Stimulated activated CD4-positive, alpha-beta T cell treated with anti-CD3 and anti-CD28 coated beads, Interleukin-2, amount 100 ng/mL, for 24 hours (primary cell): Measurements from ENCODE around the gene ELMO1.
A peak's percentile ranks its signal among the peaks of the same experiment; 100 is the strongest.

Source experiments
- DNase-seq, 2 donors: peaks; one replicate each; pipeline ENCODE4 v3.0.0-alpha.2; 2020

Gene ELMO1

GRCh38 chr7:37462138-37462537, 13.5 kb upstream of the ELMO1 start:
- DNase-seq = no peak

GRCh38 chr7:37455081-37455480, 6.4 kb upstream of the ELMO1 start:
- no peak for DNase-seq

DNA sequence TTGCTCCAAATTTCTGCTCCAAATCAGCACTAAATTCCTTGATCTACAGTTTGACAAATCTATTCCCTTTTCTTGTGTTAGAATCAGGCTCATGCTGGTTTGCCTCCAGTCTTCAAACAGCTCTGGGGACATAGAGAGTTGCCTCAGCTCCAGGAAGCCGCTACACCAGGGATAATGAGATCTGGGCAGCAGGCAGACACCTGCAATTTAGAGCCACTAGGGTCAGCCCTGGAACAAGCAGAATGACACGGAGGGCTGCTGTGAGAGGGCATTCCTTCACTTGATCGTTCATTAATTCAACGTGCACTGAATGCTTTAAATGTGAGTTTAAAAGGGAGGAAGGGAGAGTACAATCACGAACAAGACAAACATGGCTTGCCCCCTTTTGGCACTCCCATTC, 3.7 kb upstream of the ELMO1 start:
- no peak for DNase-seq

GRCh38 chr7:37450035-37450434, 1.4 kb upstream of the ELMO1 start:
- DNase-seq = no peak

DNA sequence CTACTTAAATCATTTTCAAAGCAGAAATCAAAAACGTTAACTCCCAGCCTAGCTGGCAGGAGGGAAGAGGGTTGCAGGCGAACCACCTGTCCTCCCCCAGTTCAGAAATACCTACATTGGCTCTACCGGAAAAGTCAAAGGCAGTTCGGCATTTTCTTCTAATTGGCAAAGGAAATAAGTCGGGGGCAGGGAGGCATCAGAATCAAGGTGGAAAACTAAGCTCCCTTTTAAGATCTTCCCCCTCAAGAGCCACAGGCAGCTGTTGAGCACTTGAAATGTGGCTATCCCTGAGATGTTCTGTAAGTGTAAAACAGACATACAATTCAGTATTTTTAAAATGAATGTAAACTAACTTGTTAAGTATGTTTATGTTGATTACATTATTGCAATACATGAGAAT, 957 bp upstream of the ELMO1 start:
- no peak for DNase-seq

GRCh38 chr7:37448011-37448635, 541 bp downstream of the ELMO1 start:
- peak in 1 of 2 donors; percentile 50 for DNase-seq

DNA sequence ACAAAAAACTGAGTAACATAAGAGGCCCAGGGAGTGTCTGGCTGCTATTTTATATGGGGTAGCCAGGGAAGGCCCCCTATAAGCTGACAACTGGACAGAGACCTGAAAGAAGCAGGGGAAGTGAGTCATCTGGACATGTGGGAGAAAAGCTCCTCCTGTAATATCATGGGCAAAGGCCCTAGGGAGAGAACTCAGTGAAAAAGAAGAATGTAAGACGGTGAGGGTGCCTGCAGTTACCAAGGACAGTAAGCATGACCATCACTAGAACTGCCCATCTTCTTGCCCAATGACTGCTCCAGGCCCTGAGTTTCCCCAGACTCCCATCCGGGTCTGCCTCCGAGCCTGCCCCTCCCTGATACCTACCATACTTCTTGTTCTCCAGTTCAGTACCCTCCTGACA, 2.3 kb downstream of the ELMO1 start:
- DNase-seq = no peak

- DNase-seq = no peak
Measured at GRCh38 chr7:37445790-37446189, 2.9 kb downstream of the ELMO1 start.

- DNase-seq = no peak
Measured at GRCh38 chr7:37445064-37445723, 3.5 kb downstream of the ELMO1 start.

DNA sequence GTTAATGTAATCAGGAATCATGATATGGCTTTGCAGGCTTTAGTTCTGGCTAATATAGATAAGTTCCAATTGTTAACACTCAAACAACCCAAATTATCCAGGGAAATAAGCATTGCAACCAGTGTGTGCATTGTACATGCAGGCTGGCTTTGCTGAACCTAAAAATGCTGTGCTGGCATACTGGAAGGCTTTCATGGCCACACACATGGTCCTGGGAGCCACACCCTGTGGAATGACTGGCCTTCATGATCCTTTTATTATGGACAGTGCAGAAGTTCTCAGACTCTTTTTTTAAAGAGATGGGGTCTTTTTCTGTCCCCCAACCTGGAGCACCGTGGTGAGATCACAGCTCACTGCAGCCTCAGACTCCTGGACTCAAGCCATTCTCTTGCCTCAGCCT, 5.0 kb downstream of the ELMO1 start:
- no peak for DNase-seq

- no peak for DNase-seq
Measured at GRCh38 chr7:37442268-37442667, 6.4 kb downstream of the ELMO1 start.

DNA sequence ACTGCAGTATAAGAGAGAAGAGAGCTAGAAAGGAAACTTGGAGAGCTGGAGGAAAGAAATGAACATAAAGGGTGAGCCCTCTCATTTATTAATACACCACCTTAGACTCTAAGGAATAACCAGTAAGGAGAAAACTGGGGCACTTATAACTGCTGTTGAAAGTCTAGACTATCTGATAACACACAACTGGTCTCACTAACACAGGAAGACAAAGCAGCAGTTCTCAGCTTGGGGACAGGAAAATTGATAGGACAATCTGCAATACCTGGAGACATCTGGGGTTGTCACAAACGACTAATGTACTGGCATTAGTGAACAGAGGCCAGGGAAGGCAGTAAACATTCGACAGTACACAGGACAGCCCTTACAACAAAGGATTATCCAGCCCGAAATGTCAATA, 6.8 kb downstream of the ELMO1 start:
- no peak for DNase-seq

- no peak for DNase-seq
Measured at GRCh38 chr7:37441386-37441760, 7.3 kb downstream of the ELMO1 start.

- DNase-seq = peak; percentile 29 to 30
Measured at GRCh38 chr7:37440738-37441385, 7.8 kb downstream of the ELMO1 start.

- no peak for DNase-seq
Measured at GRCh38 chr7:37439653-37440026, 9.0 kb downstream of the ELMO1 start.

DNA sequence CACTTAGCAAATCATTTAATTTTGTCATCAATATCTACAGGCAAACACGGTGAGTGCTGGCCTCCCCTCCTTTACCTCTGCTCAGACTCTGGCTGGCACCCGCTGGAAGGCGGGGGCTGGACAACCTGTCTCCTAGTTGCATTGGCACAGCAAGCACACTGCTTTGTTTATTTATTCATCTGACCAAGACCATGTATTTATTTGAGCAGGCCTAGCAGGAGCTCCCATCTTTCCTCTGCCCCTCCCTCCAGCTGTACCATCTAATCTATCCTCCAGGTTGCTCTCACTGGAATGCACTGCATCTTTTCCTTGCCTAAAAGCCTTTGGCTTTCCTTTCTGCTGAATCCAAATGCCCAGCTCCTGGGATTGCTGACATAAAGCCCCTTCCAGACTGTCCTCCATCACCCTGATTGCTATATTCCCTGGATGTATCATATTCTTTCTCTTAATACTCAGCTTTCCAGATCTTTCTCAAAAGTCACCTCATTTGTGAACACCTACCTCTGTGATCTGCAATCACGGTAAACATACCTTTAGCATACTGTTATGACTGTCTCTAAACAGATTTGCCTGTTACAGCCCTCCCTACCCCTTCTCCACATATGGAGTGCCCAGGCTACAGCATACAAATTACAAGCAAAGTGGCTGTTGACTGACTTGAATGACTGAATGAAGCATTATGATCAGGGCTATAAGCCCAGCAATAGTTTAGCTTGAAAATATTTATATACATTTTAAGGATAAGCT, 9.6 kb downstream of the ELMO1 start:
- no peak for DNase-seq

- DNase-seq = no peak
Measured at GRCh38 chr7:37435156-37435855, 13.4 kb downstream of the ELMO1 start.

DNA sequence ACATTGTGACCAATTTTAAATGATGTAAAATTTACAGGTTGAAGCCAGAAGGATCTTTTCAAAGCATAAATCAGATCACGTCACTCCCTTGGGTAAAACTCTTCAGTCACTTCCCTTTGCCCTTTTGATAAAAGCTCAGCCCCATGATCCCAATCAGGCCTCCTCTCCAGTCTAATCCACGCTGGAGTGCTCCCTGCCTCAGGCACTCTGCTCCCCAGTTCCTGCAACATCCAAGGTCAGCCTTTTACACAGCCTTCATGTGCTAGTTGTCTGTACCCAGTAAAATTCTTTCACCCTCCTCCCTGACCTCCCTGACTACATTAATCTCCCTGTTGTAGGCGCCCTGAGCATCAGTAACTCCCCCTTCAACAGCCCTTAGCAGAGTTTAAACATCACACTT, 14.1 kb downstream of the ELMO1 start:
- no peak for DNase-seq

GRCh38 chr7:37433166-37433565, 15.5 kb downstream of the ELMO1 start:
- DNase-seq = no peak

DNA sequence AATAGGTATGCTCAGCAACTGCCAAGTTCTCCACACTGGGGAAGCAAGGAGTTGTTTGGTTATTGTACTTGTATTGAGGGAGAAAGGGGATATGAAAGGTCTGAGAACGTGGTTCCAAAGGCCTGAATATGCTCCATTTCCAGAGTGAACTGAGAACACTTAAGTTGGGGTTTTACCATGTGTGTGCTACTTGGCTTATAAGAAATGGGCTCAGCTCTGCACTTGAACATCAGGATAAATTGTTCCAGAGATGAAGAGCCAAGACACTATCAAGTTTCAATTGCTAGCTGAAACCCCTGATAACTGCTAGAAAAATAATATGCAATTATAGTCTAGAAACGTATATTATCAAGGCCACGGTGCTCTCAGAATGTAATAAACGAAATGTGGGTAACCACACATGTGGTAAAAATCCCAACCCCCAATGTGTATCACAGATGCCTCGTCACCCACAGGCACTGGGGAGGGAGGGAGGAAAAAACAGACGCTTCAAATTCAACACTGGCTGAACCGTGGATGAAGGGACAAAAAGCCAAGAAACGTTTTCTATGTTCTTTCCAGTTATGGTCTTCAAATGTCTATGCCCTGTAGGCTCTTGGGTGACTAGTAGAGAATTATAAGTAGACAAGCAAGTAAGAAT, 16.3 kb downstream of the ELMO1 start:
- DNase-seq = peak in 1 of 2 donors; percentile 45

DNA sequence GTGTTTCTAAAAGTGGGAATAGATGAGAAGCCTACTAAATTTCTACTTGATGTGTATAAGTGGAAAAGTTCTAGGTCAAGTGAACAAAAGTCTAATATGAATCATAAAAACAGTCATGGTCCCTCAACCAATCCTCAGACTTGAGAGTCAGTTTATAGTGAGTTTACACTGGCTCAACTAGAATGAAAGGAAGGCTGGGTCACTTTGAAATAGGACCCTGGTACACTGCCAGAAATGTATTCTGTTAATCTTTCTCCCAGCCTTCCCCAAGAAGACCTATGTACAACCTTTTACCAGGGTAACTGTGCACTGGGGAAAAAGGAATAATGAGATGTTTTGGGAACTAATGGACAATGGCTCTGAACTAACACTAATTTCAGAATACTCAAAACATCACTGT, 17.3 kb downstream of the ELMO1 start:
- DNase-seq = no peak

- DNase-seq = no peak
Measured at GRCh38 chr7:37430640-37431039, 18.0 kb downstream of the ELMO1 start.

DNA sequence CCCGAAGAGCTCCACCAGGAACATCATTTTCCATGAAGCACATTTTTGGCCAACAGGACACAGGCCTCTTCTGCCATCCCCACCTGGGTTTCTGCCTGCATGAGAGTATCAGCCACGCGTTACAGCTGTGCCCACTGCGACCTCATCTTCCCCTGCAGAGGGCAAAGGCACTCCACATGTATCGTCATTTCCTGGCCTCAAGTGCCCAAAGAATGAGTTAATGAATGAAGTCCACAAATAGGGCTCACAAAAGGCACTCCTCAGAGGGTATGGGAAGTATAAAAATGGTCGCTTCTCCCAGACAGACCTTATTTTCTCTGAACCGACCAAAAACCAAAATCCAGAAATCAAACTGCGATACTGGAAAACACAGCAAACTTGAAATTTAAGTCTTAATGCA, 18.5 kb downstream of the ELMO1 start:
- no peak for DNase-seq
